ENCODE data around the gene TRIP10. TPM values are rescaled to one million over a fixed set of nuclear protein-coding genes. Genes with fewer than 3 reads are reported as not detected.

Gene TRIP10
- total RNA-seq, 1 donor from 2014 or later: 53.0 TPM

- H3K27me3 ChIP-seq: peaks cover 42% of the 10 kb centered on the region
- H2AFZ ChIP-seq (replicated peaks): no peak overlapping the region
- Mint-ChIP-seq H3K4me3 (no peak overlapping the region), H3K9me3 (peaks cover 8% of the 10 kb centered on the region), H3K27ac (no peak overlapping the region), H3K27me3 (ENCODE audit: insufficient read depth, low read depth) (peaks cover 43% of the 10 kb centered on the region), H3K4me1 (peaks cover 5% of the 10 kb centered on the region), H3K36me3 (no peaks in the 10 kb centered on the region)
- TF ChIP-seq EZH2phosphoT487 (IDR thresholded peaks at IDR 0.05) (no peak), CTCF (IDR thresholded peaks at IDR 0.05) (no peak), EZH2 (IDR thresholded peaks at IDR 0.05) (no peak)
- H3K9ac ChIP-seq: no peak overlapping the region
- no peak for DNase-seq (ENCODE audit: low spot score)
- H3K4me2 ChIP-seq: no peak overlapping the region
- H3K79me2 ChIP-seq (ENCODE audit: low read depth): no peaks in the 10 kb centered on the region
- H4K20me1 ChIP-seq (ENCODE audit: low read depth): no peaks in the 10 kb centered on the region
- H3K4me1 ChIP-seq: no peaks in the 10 kb centered on the region
- no peak overlapping the region for H3K27ac ChIP-seq
- no peaks in the 10 kb centered on the region for H3K36me3 ChIP-seq
- H3F3A ChIP-seq (ENCODE audit: low read depth): peaks cover 4% of the 10 kb centered on the region
- no peaks in the 10 kb centered on the region for H3K9me3 ChIP-seq (ENCODE audit: low read depth)
- no peak overlapping the region for H3K4me3 ChIP-seq
These were observed 26.5 kb upstream of the TRIP10 start for GRCh38 chr19:6712692-6713670.

GRCh38 chr19:6713773-6714692 lies 25.4 kb upstream of the TRIP10 start:
- H3K27me3 Mint-ChIP-seq (ENCODE audit: insufficient read depth, low read depth): peaks cover 38% of the 10 kb centered on the region

More at GRCh38 chr19:6713773-6714692, 25.4 kb upstream of the TRIP10 start:
- H3K4me2 ChIP-seq: no peak overlapping the region
- no peaks in the 10 kb centered on the region for H3K36me3 ChIP-seq
- no peaks in the 10 kb centered on the region for H3K36me3 Mint-ChIP-seq
- H3K9me3 ChIP-seq (ENCODE audit: low read depth): no peaks in the 10 kb centered on the region
- DNase-seq (ENCODE audit: low spot score): no peak
- peaks cover 32% of the 10 kb centered on the region for H3K27me3 ChIP-seq
- H3F3A ChIP-seq (ENCODE audit: low read depth): peaks cover 4% of the 10 kb centered on the region
- H3K4me3 Mint-ChIP-seq: no peak overlapping the region
- no peaks in the 10 kb centered on the region for H4K20me1 ChIP-seq (ENCODE audit: low read depth)
- no peak overlapping the region for H2AFZ ChIP-seq (replicated peaks)
- peaks cover 8% of the 10 kb centered on the region for H3K9me3 Mint-ChIP-seq
- H3K27ac ChIP-seq: no peak overlapping the region
- no peaks in the 10 kb centered on the region for H3K79me2 ChIP-seq (ENCODE audit: low read depth)
- H3K4me1 Mint-ChIP-seq: peaks cover 5% of the 10 kb centered on the region
- H3K27ac Mint-ChIP-seq: no peak overlapping the region
- no peak overlapping the region for H3K9ac ChIP-seq
- no peaks in the 10 kb centered on the region for H3K4me1 ChIP-seq
- H3K4me3 ChIP-seq: no peak overlapping the region
- no peak for TF ChIP-seq EZH2 (IDR thresholded peaks at IDR 0.05)
- no peak for TF ChIP-seq EZH2phosphoT487 (IDR thresholded peaks at IDR 0.05)
- TF ChIP-seq CTCF (IDR thresholded peaks at IDR 0.05): no peak
